IgD-negative memory B cell (primary cell): Measurements from ENCODE around the gene PLD4. TPM values are rescaled to one million over a fixed set of nuclear protein-coding genes. Genes with fewer than 3 reads are reported as not detected.
"Not testable (repeated sequence)": the region's sequence is repeated elsewhere in the genome, so short reads cannot be mapped to it uniquely, and the experiment has no call there.

Source experiments
- H3K27ac Mint-ChIP-seq, 3 donors: one replicate each; pipeline ENCODE4 v1.8.0; 2020 to 2022; ENCODE audit warnings: mild to moderate bottlenecking in 3 of 3, mixed read lengths in 3 of 3, moderate library complexity in 1 of 3
- H3K27me3 Mint-ChIP-seq: one replicate; pipeline ENCODE4 v1.8.0; 2021; ENCODE audit warnings: mixed read lengths
- H3K36me3 Mint-ChIP-seq: one replicate; pipeline ENCODE4 v1.8.0; 2020; ENCODE audit warnings: mild to moderate bottlenecking, mixed read lengths
- H3K4me1 Mint-ChIP-seq, 3 donors: one replicate each; pipeline ENCODE4 v1.8.0; 2020 to 2022; ENCODE audit warnings: mixed read lengths in 3 of 3, mild to moderate bottlenecking in 1 of 3
- H3K4me3 Mint-ChIP-seq, 4 donors: one replicate each; pipeline ENCODE4 v1.8.0; 2020 to 2022; ENCODE audit warnings: mild to moderate bottlenecking in 4 of 4, mixed read lengths in 4 of 4, moderate library complexity in 3 of 4
- H3K9me3 Mint-ChIP-seq, 3 donors: one replicate each; pipeline ENCODE4 v1.8.0; 2020 to 2021; ENCODE audit warnings: mixed read lengths in 3 of 3, mild to moderate bottlenecking in 1 of 3
- polyA plus RNA-seq: library from polyadenylated mRNA; unstranded; fragments of 300-500 nt; fragmentation: Illumina TruSeq; gene quantifications from one replicate; pipeline ENCODE4 v1.2.3, GENCODE V29; 2021

Gene PLD4
- polyA plus RNA-seq, 1 donor from 2014 or later = 103 TPM

DNA sequence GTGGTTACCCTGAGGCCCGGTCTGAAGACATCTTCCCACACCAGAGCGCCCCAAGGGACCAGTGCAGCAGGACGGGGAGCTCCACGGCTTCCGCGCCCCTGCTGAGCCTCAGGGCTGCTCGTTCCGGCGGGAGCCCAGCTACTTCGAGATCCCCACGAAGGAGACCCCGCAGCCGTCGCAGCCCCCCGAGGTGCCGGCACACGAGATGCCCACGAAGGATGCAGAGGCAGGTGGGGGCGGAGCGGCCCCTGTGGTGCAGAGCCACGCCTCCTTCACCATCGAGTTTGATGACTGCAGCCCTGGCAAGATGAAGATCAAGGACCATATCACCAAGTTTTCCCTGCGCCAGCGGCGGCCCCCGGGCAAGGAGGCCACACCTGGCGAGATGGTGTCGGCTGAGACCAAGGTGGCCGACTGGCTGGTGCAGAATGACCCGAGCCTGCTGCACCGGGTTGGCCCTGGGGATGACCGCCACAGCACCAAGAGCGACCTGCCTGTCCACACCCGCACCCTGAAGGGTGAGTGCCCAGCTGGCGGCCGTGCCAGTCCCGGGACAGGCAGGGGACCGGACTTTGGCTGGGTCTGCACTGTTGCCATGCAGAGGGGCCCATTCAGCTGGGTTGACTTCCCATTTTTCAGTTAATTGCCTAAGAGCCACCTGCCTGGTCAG is 41.6 kb upstream of the PLD4 start:
- H3K27ac Mint-ChIP-seq = no peak overlapping the region
- H3K36me3 Mint-ChIP-seq = peaks cover 2% of the 10 kb centered on the region
- peaks cover 0 to 2% (median 0%) of the 10 kb centered on the region in 3 donors for H3K9me3 Mint-ChIP-seq
- no peak overlapping the region for H3K4me3 Mint-ChIP-seq
- H3K4me1 Mint-ChIP-seq = no peaks in the 10 kb centered on the region
- H3K27me3 Mint-ChIP-seq = peaks cover 6% of the 10 kb centered on the region

DNA sequence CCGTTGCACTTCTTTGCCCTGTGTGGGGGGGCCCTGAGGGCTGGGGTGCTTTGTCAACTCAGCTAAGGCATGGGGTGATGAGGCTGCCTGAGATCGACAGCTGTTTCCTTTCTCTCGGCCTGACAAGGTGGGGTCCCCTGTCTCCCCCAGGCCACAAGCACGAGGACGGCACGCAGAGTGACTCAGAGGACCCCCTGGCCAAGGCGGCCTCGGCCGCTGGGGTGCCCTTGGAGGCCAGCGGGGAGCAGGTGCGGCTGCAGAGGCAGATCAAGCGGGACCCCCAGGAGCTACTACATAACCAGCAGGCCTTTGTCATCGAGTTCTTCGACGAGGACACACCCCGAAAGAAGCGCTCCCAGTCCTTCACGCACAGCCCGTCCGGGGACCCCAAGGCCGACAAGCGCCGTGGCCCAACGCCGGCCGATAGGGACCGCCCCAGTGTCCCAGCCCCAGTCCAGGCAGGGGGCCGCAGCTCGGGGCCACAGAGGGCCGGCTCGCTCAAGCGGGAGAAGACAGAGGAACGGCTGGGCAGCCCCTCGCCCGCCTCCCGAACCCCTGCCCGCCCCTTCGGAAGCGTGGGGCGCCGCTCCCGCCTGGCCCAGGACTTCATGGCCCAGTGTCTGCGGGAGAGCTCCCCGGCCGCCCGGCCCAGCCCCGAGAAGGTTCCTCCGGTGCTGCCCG is 40.9 kb upstream of the PLD4 start:
- Mint-ChIP-seq H3K4me3 (no peak overlapping the region), H3K9me3 (peaks cover 0 to 2% (median 0%) of the 10 kb centered on the region in 3 donors), H3K27ac (no peak overlapping the region), H3K4me1 (no peaks in the 10 kb centered on the region), H3K36me3 (peaks cover 2% of the 10 kb centered on the region), H3K27me3 (peaks cover 6% of the 10 kb centered on the region)

DNA sequence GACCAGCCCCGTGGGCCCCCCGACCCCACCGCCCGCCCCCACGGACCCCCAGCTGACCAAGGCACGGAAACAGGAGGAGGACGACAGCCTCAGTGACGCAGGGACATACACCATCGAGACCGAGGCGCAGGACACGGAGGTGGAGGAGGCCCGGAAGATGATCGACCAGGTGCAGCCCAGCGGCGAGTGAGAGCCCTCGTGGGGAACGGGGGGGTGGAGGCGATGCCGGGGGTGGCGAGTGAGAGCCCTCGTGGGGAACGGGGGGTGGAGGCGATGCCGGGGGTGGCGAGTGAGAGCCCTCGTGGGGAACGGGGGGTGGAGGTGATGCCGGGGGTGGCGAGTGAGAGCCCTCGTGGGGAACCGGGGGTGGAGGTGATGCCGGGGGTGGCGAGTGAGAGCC is 40.3 kb upstream of the PLD4 start:
- H3K4me3 Mint-ChIP-seq, H3K27me3 Mint-ChIP-seq, H3K4me1 Mint-ChIP-seq, H3K9me3 Mint-ChIP-seq, H3K36me3 Mint-ChIP-seq, H3K27ac Mint-ChIP-seq: not testable (repeated sequence)

DNA sequence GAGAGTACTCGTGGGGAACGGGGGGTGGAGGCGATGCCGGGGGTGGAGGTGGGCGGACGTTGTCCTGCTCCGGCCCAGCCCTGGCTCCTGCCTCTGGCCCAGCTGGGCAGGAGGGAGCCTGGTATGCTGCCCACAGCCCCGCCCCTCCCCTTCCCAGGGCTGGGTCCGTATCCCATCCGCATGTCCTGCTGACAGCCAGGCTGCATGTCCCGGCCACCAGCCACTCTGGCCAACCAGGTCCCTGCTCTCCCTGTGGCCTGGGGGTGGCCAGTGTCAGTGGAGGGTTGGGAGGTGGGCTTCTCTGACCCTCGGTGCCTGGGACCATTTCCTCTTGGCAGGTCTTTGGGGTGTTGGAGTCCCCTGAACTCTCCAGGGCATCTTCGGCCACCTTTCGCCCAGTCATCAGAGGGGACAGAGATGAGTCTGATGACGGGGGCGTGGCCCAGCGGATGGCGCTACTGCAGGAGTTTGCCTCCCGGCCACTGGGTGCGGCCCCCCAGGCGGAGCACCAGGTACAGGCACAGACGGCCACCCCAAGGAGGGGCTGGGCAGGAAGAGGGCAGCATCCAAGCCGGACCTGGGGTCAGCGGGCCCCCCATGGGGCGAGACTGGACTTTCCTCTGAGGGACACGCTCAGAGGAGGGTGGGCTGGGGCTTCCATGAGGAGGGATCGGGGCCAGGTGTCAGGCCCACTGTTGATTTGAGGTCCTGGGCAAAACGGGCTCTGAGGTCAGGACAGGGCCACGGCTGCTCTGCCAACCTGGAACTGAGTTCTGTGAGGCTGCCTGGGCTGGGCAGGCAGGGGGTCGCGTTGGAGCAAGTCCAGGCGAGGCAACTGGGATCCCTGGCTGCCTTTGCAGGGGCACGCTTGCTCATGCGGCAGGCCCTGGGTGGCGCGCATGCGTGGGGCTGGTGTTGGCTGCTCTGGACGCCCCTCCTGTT is 39.4 kb upstream of the PLD4 start:
- Mint-ChIP-seq H3K9me3 (peaks cover 0 to 2% (median 0%) of the 10 kb centered on the region in 3 donors), H3K27me3 (peaks cover 6% of the 10 kb centered on the region), H3K36me3 (peaks cover 2% of the 10 kb centered on the region), H3K4me3 (no peak overlapping the region), H3K27ac (no peak overlapping the region), H3K4me1 (no peaks in the 10 kb centered on the region)

DNA sequence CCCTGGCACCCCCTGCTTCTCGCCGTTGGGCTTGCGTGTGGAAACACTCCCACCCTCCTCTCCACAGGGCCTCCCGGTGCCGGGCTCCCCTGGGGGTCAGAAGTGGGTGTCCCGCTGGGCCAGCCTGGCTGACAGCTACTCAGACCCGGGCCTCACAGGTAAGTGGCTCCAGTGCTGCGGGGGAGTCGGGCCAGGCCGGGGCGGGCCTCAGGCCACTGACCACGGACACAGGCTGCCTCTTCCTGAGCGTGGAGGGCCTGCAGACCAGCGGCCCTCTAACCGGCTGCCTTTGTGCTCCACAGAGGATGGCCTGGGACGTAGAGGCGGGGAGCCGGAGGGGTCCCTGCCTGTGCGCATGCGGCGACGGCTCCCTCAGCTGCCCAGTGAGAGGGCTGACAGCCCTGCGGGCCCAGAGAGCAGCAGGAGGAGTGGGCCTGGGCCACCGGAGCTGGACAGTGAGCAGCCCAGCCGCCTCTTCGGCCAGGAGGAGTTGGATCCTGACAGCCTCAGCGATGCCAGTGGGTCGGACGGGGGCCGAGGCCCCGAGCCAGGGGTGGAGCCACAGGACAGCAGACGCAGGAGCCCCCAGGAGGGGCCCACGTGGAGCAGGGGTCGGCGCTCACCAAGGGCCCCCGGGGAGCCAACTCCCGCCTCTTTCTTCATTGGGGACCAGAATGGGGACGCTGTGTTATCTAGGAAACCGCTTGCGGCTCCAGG is 38.5 kb upstream of the PLD4 start:
- Mint-ChIP-seq H3K9me3 (no peaks in the 10 kb centered on the region), H3K4me3 (no peak overlapping the region), H3K27ac (no peak overlapping the region), H3K4me1 (no peaks in the 10 kb centered on the region), H3K36me3 (no peaks in the 10 kb centered on the region), H3K27me3 (peaks cover 6% of the 10 kb centered on the region)

DNA sequence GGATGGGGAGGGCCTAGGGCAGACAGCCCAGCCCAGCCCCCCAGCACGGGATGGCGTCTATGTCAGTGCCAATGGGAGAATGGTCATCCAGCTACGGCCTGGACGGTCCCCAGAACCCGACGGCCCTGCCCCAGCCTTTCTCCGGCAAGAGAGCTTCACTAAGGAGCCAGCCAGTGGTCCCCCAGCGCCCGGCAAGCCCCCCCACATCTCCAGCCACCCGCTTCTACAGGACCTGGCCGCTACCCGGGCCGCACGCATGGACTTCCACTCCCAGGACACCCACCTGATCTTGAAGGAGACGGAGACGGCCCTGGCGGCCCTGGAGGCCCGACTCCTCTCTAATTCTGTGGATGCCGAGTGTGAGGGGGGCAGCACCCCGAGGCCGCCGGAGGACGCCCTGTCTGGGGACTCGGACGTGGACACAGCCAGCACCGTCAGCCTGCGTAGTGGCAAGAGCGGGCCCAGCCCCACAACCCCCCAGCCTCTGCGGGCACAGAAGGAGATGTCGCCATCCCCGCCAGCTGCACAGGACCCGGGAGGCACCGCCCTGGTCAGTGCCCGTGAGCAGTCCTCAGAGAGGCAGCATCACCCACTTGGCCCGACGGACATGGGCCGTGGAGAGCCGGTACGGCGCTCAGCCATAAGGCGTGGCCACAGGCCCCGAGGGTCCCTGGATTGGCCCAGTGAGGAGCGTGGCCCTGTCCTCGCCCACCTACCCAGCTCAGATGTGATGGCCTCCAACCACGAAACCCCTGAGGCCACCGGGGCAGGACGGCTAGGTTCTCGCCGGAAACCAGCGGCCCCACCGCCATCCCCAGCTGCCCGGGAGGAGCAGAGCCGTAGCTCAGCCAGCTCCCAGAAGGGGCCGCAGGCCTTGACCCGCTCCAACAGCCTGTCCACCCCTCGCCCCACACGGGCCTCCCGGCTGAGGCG is 37.7 kb upstream of the PLD4 start:
- H3K4me3 Mint-ChIP-seq = no peak overlapping the region
- H3K27ac Mint-ChIP-seq = no peak overlapping the region
- H3K4me1 Mint-ChIP-seq = peaks cover 0 to 1% (median 0%) of the 10 kb centered on the region in 3 donors
- H3K27me3 Mint-ChIP-seq = peaks cover 6% of the 10 kb centered on the region
- no peaks in the 10 kb centered on the region for H3K9me3 Mint-ChIP-seq
- H3K36me3 Mint-ChIP-seq = no peaks in the 10 kb centered on the region

DNA sequence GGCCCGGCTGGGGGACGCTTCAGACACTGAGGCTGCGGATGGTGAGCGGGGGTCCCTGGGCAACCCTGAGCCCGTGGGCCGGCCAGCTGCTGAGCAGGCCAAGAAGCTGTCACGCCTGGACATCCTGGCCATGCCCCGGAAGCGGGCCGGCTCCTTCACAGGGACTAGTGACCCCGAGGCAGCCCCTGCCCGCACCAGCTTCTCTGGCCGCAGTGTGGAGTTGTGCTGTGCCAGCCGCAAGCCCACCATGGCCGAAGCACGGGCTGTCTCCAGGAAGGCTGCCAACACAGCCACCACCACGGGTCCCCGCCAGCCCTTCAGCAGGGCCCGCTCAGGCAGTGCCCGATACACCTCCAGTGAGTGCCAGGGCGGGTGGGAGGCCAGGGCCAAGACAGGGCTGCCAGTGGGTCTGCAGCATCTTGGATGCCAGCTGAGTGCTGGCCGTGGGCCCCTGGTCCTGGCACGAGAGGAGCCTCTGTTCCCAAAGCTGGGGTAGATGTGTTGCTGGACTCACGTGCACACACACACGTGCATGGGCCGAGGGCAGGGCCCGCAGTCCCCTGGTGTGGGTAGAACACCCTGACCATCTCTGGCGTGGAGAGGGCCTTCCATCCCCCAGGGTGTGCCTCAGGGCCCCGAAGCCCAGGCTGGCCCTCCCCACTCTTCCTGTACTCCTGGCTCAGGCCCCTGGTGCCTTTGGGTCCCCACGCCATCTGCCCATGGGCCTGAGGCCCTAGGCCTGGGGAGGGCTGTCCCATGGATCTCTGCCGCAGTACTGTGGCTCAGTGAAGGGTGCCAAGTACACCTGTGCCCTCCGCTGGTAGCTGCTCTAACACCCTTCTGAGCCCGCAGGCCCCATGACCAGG is 36.8 kb upstream of the PLD4 start:
- Mint-ChIP-seq H3K4me3 (no peak overlapping the region), H3K9me3 (no peaks in the 10 kb centered on the region), H3K4me1 (peaks cover 0 to 1% (median 0%) of the 10 kb centered on the region in 3 donors), H3K36me3 (no peaks in the 10 kb centered on the region), H3K27ac (no peak overlapping the region), H3K27me3 (peaks cover 6% of the 10 kb centered on the region)

DNA sequence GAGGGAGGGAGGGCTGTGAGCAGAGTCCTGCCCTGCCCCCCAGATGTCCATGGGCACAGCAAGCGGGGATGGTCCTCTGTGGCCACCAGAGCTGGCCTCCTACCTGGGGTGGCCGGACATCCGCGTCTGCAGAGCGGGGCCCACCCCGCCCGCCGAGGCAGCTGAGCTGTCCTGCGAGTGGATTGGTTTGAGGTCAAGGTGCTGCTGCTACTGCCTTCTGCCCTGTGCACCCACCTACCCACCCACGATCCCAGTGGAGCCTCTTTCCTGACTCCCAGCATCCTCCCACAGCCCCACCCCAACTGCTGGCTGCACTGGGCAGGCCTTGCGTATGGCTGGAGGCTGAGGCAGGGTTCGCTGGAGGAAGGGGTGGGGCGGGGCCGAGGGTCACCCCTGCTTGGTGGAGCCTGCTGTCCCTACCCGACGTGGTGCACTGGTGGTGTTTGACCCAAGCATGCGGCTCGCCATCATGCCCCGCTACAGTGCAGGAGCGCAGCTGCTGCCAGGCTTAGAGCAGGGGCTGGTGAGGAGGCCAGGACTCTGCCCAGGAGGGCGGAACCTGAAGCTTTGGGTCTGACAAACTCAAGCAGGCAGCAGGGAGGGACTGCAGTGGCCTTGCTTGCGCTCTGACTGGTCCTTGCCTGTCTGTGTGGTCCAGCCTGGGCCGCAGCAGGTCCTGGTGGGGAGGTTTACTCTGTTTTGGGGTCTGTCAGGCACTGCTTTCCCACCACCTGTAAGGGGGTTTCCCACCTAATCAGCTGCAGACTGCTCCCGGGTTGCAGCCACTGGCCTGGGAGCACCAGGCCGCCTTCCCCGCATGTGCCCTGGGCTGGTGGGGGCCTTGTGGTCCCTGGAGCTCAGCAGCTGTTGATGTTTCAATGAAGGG is 35.9 kb upstream of the PLD4 start:
- H3K27ac Mint-ChIP-seq = no peak overlapping the region
- no peak overlapping the region for H3K4me3 Mint-ChIP-seq
- no peaks in the 10 kb centered on the region for H3K36me3 Mint-ChIP-seq
- no peaks in the 10 kb centered on the region for H3K9me3 Mint-ChIP-seq
- H3K27me3 Mint-ChIP-seq = peaks cover 4% of the 10 kb centered on the region
- peaks cover 0 to 1% (median 0%) of the 10 kb centered on the region in 3 donors for H3K4me1 Mint-ChIP-seq

DNA sequence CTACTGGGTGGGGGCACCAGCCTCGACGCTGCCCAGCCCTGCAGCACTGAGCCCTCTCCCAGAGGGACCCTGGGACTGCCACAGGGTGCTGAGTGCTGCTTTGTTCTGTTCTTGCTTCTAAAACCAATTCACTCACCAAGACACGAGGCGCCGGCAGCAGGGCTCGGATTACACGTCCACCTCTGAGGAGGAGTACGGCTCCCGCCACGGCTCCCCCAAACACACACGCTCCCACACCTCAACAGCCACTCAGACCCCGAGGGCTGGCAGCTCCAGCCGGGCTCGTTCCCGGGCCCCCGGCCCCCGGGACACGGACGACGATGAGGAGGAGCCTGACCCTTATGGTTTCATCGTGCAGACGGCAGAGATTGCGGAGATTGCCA is 35.3 kb upstream of the PLD4 start:
- Mint-ChIP-seq H3K4me1 (peaks cover 0 to 1% (median 0%) of the 10 kb centered on the region in 3 donors), H3K4me3 (no peak overlapping the region), H3K27me3 (peaks cover 4% of the 10 kb centered on the region), H3K9me3 (no peaks in the 10 kb centered on the region), H3K36me3 (no peaks in the 10 kb centered on the region), H3K27ac (no peak overlapping the region)

DNA sequence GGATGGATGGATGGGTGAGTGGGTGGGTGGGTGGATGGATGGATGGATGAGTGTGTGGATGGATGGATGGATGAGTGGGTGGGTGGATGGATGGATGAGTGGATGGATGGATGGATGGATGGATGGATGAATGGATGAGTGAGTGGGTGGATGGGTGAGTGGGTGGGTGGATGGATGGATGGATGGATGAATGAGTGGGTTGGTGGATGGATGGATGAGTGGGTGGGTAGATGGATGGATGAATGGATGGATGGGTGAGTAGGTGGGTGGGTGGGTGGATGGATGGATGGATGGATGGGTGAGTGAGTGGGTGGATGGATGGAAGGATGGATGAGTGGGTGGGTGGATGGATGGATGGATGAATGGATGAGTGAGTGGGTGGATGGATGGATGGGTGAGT is 34.4 kb upstream of the PLD4 start:
- not testable (repeated sequence) for H3K27me3 Mint-ChIP-seq, H3K9me3 Mint-ChIP-seq, H3K27ac Mint-ChIP-seq, H3K4me3 Mint-ChIP-seq, H3K36me3 Mint-ChIP-seq, H3K4me1 Mint-ChIP-seq

DNA sequence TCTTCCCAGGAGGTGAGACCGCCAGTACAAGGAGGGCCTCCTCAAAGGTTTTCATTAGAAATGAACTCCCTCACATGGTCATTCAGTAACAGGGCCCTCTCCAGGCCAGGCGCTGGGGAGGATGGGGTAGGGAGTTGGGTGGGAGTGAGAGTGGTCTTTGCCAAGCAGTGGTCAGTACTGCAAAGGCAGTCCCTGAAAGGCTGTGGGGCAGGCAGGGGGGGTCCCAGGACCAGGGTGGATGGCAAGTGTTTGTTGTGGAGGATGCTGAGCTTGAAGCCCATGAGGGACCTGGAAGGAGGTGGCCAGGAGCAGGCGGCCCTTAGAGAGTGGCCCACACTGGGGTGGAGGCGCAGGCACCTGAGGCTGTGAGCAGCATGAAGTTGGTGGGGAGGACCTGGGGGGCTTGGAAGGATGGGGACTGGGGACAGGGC is 33.5 kb upstream of the PLD4 start:
- H3K9me3 Mint-ChIP-seq = no peaks in the 10 kb centered on the region
- H3K27ac Mint-ChIP-seq = no peak overlapping the region
- H3K36me3 Mint-ChIP-seq = no peaks in the 10 kb centered on the region

DNA sequence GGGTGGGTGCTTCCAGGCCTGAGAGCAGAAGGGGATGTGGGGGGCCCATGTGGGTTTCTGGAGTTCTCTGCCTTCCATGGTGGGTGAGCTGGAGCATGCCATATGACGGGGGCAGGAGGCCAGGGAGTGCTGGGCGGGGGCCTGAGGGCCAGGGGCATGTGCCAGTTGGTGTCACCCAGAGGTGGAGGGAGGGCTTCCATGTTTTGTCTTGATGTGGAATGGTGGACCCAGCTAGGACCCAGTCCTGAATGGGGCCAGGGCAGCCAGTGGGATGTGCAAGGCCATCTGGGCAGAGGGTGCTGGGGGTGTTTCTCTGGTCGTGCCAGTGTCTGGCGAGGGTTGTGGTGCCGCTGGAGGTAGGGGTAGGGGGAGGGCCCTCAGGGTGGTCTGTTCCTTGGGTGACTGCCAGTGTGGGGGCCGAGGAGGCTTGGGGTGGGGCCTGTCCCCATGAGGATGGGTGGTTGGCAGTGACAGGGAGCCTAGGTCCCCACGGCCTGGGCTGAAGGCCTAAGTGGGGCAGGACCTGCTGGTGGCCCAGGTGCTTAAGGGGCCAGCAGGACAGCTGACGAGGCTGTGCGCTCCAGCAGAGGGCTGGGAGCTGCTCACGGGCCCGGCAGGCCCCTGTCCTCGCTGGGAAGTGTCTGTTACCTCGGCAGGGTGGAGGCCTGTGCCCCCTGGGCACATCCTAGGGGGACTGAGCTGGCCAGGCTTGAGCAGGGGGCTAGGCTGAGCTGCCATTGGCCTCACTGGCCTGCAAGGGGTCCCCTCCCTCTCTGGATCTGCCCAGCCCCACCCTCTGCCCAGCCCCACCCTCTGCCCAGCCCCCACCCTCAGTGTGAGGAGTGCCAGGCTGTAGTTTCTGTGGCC is 32.8 kb upstream of the PLD4 start:
- H3K4me1 Mint-ChIP-seq = peaks cover 0 to 5% (median 4%) of the 10 kb centered on the region in 3 donors

More for the DNA sequence above, 33.5 kb upstream of the PLD4 start:
- H3K4me1 Mint-ChIP-seq = peaks cover 0 to 1% (median 0%) of the 10 kb centered on the region in 3 donors
- H3K4me3 Mint-ChIP-seq = no peak overlapping the region
- H3K27me3 Mint-ChIP-seq = no peaks in the 10 kb centered on the region

More for the DNA sequence above, 32.8 kb upstream of the PLD4 start:
- Mint-ChIP-seq H3K27ac (no peak overlapping the region), H3K27me3 (peaks cover 4% of the 10 kb centered on the region), H3K9me3 (no peaks in the 10 kb centered on the region), H3K36me3 (no peaks in the 10 kb centered on the region), H3K4me3 (no peak overlapping the region)
